GM10266 (cell line): ENCODE data around the gene SLC39A11.

ENCODE experiments used
- DNase-seq: peaks from one replicate; pipeline ENCODE4 v3.0.0; 2012; ENCODE audit errors: extremely low spot score
- CTCF ChIP-seq: IDR thresholded peaks from 2 replicates; pipeline ENCODE4 v1.5.1; 2012; ENCODE audit warnings: mild to moderate bottlenecking, low read depth; ENCODE audit not compliant: control insufficient read depth, insufficient read depth; ENCODE audit errors: missing control alignments

SLC39A11 gene

DNA sequence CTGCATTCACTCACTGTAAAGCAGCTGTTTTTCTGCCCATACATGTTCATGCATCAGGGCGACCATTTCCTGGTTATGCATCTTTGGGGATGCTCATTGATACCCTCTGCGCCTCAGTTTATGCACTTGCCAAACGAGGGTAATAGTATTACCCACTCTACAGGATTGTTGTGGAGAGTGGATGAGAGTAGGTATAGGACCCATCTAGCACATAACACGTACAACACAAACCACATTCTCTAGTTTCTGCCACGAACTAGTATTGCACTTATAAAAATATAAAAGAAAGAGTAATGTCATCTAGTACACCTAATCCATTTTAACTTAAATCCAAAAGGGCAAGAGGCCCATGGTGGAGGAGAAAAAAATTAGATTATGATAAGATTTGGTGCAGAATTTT, 231.7 kb downstream of the SLC39A11 start:
- DNase-seq: no peak
- no peak for TF ChIP-seq CTCF

- DNase-seq: no peak
These were observed 233.5 kb downstream of the SLC39A11 start for GRCh38 chr17:72858826-72859495.

DNA sequence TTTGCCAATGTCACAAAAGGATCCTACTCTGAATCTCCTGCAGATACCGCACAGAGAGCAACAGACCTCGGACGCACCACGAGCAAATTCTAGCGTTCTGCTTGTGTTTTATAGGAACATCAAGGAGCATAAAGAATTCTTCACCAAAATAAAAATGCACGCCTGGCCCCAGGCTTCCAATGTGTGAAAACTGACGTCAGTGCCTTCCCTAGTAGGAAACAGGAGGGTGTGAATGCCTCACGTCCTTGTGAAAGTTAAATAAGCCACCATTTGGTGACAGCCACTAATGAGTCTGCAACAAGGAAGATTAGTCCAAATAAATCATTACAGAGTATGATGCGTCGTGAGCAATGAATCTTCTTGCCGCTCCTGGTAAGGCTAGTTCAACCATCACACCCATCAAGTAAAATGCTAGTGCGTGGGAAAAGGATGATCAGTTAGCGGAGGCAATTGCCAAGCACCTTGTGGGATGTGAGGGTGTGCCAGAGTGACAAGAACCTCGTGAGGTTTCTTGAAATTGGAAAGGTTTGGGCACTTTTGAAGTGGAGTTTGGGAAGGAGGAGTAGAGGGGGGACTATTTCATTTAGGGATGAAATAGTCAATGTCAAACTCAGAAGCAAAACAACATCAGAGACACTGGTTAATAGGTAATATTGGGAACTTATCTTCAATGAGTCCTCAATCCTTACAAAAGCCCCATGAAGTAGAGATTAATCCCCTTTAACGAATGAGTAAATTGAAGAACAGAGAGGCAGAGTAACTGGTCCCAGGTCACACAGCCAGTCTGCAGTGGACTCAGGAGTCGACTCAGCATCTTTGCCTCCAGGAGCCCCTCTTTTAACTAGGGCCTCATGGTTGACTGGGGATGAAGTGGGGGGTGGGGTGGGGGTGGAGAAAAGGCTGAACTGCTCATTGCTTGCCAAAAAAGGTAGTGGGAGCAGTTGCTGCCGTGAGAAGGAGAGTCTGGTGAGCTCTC, 238.8 kb downstream of the SLC39A11 start:
- no peak for DNase-seq
- TF ChIP-seq CTCF: no peak

More at GRCh38 chr17:72858826-72859495, 233.5 kb downstream of the SLC39A11 start:
- TF ChIP-seq CTCF: no peak

DNA sequence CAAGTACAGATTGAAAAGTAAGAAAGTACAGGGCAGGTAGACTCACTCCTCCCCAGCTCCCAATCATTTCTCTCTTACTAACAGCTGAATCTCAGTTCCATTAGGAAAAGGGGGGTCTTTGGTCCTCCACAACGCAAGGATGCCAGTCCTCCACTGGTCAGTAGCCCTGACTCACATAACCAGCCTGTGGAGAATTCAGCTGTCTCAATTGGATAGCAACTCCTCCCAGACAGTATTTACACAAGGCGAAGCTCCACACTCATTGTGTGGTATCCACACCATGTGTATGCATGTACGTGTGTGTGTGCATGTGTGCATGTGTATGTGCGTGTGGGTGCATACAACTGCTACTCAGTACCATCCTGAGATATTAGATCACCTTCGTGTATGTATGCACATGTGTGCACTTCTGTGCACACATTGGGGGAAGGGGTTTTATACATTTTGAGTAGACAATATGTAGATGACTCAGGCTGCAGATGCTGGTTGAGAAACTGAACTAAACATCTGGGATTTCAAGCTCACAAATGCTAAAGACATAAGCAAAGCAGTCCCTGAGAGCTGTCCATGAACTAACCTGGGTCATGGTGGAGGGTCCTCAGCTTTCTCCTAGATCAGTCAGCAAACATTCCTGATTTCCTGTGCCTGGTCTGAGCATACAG, 240.1 kb downstream of the SLC39A11 start:
- TF ChIP-seq CTCF: no peak
- no peak for DNase-seq

- TF ChIP-seq CTCF: no peak
- DNase-seq: no peak
These were observed 241.9 kb downstream of the SLC39A11 start for GRCh38 chr17:72850410-72851118.

DNA sequence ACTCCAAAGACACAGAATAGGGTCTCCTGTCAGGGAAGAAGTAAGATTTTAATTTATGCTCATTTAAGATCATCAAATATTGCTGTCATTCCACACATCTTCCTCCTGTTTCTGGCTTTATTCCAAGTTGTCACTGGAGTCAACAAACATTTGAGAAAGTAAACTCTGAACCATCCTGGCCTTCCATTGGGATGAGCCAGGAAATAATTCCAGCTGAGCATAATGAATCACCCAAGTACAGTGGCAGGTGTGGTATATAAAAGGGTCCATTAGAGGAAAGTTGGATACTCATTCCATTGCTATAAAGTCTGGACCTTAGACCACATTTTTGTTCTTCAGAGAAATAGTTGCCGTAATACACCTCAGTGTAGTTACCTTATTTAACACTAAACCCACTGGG, 246.1 kb downstream of the SLC39A11 start:
- TF ChIP-seq CTCF: no peak
- DNase-seq: no peak
